Neuronal stem cell (in vitro differentiated cells): ENCODE data around the gene TMEM171.
A peak's percentile ranks its signal among the peaks of the same experiment; 100 is the strongest.

Source experiments
- DNase-seq: peaks from one replicate; pipeline ENCODE4 v3.0.0-alpha.2; 2013; ENCODE audit warnings: low spot score
- H2AFZ ChIP-seq: one replicate; pipeline ENCODE4 v1.6.1; 2013; ENCODE audit warnings: mild to moderate bottlenecking, low read length, inconsistent platforms
- H2AK5ac ChIP-seq: 2 replicates; pipeline ENCODE4 v1.6.1; 2013; ENCODE audit warnings: low read depth, mild to moderate bottlenecking, inconsistent platforms, low read length, moderate library complexity, mixed read lengths
- H2BK120ac ChIP-seq: 2 replicates; pipeline ENCODE4 v1.6.1; 2013; ENCODE audit warnings: low read depth, mild to moderate bottlenecking, inconsistent platforms, low read length, moderate library complexity, mixed read lengths
- H2BK12ac ChIP-seq: one replicate; pipeline ENCODE4 v1.6.1; 2013; ENCODE audit warnings: low read length, inconsistent platforms
- H2BK15ac ChIP-seq: 2 replicates; pipeline ENCODE4 v1.6.1; 2013; ENCODE audit warnings: mild to moderate bottlenecking, low read length, inconsistent platforms, mixed read lengths
- H2BK5ac ChIP-seq: one replicate; pipeline ENCODE4 v1.6.1; 2013; ENCODE audit warnings: inconsistent platforms, mild to moderate bottlenecking, low read length, moderate library complexity
- H3K14ac ChIP-seq: one replicate; pipeline ENCODE4 v1.6.1; 2013; ENCODE audit warnings: low read length, inconsistent platforms
- H3K18ac ChIP-seq: 2 replicates; pipeline ENCODE4 v1.6.1; 2013; ENCODE audit warnings: low read length, inconsistent platforms
- H3K23ac ChIP-seq: 2 replicates; pipeline ENCODE4 v1.6.1; 2013; ENCODE audit warnings: low read depth, mild to moderate bottlenecking, mixed read lengths, low read length, inconsistent platforms; ENCODE audit not compliant: poor library complexity
- H3K27ac ChIP-seq: replicated peaks from 3 replicates; pipeline ENCODE4 v1.5.1; 2013; ENCODE audit warnings: low read length, inconsistent platforms
- H3K27me3 ChIP-seq, 3 experiments: 2 replicates each; pipeline ENCODE4 v1.6.1; 2013; ENCODE audit warnings: low read length in 3 of 3, mild to moderate bottlenecking in 2 of 3, inconsistent platforms in 1 of 3, low read depth in 1 of 3, mixed read lengths in 1 of 3, moderate library complexity in 1 of 3; ENCODE audit not compliant: control insufficient read depth in 3 of 3, insufficient read depth in 3 of 3
- H3K36me3 ChIP-seq, 2 donors: replicated peaks in 1 of 2; 2 replicates each; pipeline ENCODE4 v1.6.1; 2013; ENCODE audit warnings: low read length in 2 of 2; ENCODE audit not compliant: control insufficient read depth in 2 of 2, insufficient read depth in 2 of 2
- H3K4ac ChIP-seq: 2 replicates; pipeline ENCODE4 v1.6.1; 2013; ENCODE audit warnings: inconsistent platforms, mild to moderate bottlenecking, low read length, moderate library complexity
- H3K4me1 ChIP-seq, 2 donors: 1 replicate in 1 of 2; 2 replicates in 1 of 2; pipeline ENCODE4 v1.6.1; 2013; ENCODE audit warnings: low read length in 2 of 2, low read depth in 1 of 2; ENCODE audit not compliant: control insufficient read depth in 2 of 2, insufficient read depth in 1 of 2
- H3K4me2 ChIP-seq: one replicate; pipeline ENCODE4 v1.6.1; 2013; ENCODE audit warnings: mild to moderate bottlenecking, low read length, inconsistent platforms; ENCODE audit not compliant: insufficient read depth, poor library complexity, severe bottlenecking
- H3K4me3 ChIP-seq, 2 donors: 2 replicates each; pipeline ENCODE4 v1.5.1; 2013; ENCODE audit warnings: low read length in 2 of 2, mild to moderate bottlenecking in 2 of 2, inconsistent platforms in 1 of 2, moderate library complexity in 1 of 2
- H3K79me1 ChIP-seq: one replicate; pipeline ENCODE4 v1.6.1; 2013; ENCODE audit warnings: low read depth, mild to moderate bottlenecking, inconsistent platforms, low read length, moderate library complexity
- H3K9ac ChIP-seq: one replicate; pipeline ENCODE4 v1.6.1; 2013; ENCODE audit warnings: mild to moderate bottlenecking, low read depth, low read length, inconsistent platforms; ENCODE audit not compliant: poor library complexity
- H3K9me3 ChIP-seq, 2 donors: replicated peaks in 1 of 2; 2 replicates each; pipeline versions ENCODE3 to v1.6.1; 2013; ENCODE audit warnings: low read length in 2 of 2, mild to moderate bottlenecking in 2 of 2, inconsistent platforms in 1 of 2, low read depth in 1 of 2, mixed read lengths in 1 of 2, moderate library complexity in 1 of 2; ENCODE audit not compliant: control insufficient read depth in 2 of 2, insufficient read depth in 1 of 2
- H4K8ac ChIP-seq: one replicate; pipeline ENCODE4 v1.6.1; 2013; ENCODE audit warnings: low read depth, mild to moderate bottlenecking, inconsistent platforms, low read length, moderate library complexity
- H4K91ac ChIP-seq: one replicate; pipeline ENCODE4 v1.6.1; 2013; ENCODE audit warnings: low read length, low read depth, mild to moderate bottlenecking, inconsistent platforms; ENCODE audit not compliant: poor library complexity
- WGBS, 2 donors: extraction: QIAGEN DNeasy Blood & Tissue Kit; methylation state at CpG; one replicate each; pipeline ENCODE4 v1.1.7; 2013; ENCODE audit warnings: missing lambda C conversion rate in 2 of 2, mixed read lengths in 1 of 2; ENCODE audit not compliant: insufficient read length in 2 of 2, insufficient replicate concordance in 1 of 2; ENCODE audit errors: extremely low coverage in 2 of 2; 5-methylcytosine and 5-hydroxymethylcytosine counted together

Gene TMEM171

GRCh38 chr5:73131711-73132425, 11.5 kb downstream of the TMEM171 start:
- Histone ChIP-seq H3K4me1 (peaks cover 0 to 7% of the 10 kb centered on the region in 2 donors), H3K4me3 (no peak overlapping the region), H2AK5ac (no peak overlapping the region), H2BK120ac (no peak overlapping the region), H4K91ac (no peak overlapping the region), H3K9me3 (no peaks in the 10 kb centered on the region), H3K18ac (no peak overlapping the region), H4K8ac (no peak overlapping the region), H3K14ac (no peak overlapping the region), H3K4me2 (no peak overlapping the region), H3K27me3 (peaks cover 0 to 16% (median 0%) of the 10 kb centered on the region in 3 experiments), H2BK15ac (no peak overlapping the region), H2BK5ac (no peak overlapping the region), H3K9ac (no peak overlapping the region), H3K4ac (no peak overlapping the region), H3K79me1 (no peaks in the 10 kb centered on the region), H3K36me3 (no peaks in the 10 kb centered on the region), H3K23ac (no peak overlapping the region), H2BK12ac (no peak overlapping the region), H3K27ac (no peak overlapping the region), H2AFZ (no peak overlapping the region)
- DNase-seq, result no peak
- no CpG with 5 or more reads among the region's 3 CpGs for WGBS, 2 donors

DNA sequence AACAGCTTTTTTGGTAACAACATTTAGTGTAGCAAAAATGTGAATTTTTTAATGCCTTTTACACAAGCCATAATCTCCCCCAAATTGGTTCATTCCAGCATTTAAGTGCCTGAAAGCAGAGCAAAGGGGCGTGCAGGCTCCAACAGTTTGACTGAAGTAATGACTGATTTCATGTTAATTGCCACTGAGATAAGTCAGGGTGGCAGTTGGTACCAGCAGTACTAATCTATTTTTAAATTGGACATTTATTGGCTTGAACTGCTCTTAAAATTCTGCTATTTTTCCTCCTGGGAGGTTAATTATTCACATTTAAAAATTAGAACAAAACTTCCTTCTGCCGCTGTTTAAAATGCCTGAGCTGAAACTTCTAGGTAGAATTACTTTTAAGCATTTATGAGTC, 12.4 kb downstream of the TMEM171 start:
- no peak overlapping the region for H2AK5ac ChIP-seq
- no peak overlapping the region for H4K91ac ChIP-seq
- H2BK5ac ChIP-seq, result no peak overlapping the region
- H3K27me3 ChIP-seq, result peaks cover 0 to 14% (median 0%) of the 10 kb centered on the region in 3 experiments
- WGBS, 2 donors, result no CpG with 5 or more reads among the region's 2 CpGs
- no peak for DNase-seq
- no peak overlapping the region for H3K27ac ChIP-seq
- no peak overlapping the region for H2BK15ac ChIP-seq
- H3K23ac ChIP-seq, result no peak overlapping the region
- H3K14ac ChIP-seq, result no peak overlapping the region
- no peak overlapping the region for H4K8ac ChIP-seq
- H2AFZ ChIP-seq, result no peak overlapping the region
- H3K9me3 ChIP-seq, result no peaks in the 10 kb centered on the region
- H2BK12ac ChIP-seq, result no peak overlapping the region
- H3K4me3 ChIP-seq, result no peak overlapping the region
- H2BK120ac ChIP-seq, result no peak overlapping the region
- H3K4me1 ChIP-seq, result peaks cover 0 to 7% of the 10 kb centered on the region in 2 donors
- no peaks in the 10 kb centered on the region for H3K79me1 ChIP-seq
- no peak overlapping the region for H3K18ac ChIP-seq
- H3K36me3 ChIP-seq, result no peaks in the 10 kb centered on the region
- H3K4ac ChIP-seq, result no peak overlapping the region
- H3K4me2 ChIP-seq, result no peak overlapping the region
- no peak overlapping the region for H3K9ac ChIP-seq

DNA sequence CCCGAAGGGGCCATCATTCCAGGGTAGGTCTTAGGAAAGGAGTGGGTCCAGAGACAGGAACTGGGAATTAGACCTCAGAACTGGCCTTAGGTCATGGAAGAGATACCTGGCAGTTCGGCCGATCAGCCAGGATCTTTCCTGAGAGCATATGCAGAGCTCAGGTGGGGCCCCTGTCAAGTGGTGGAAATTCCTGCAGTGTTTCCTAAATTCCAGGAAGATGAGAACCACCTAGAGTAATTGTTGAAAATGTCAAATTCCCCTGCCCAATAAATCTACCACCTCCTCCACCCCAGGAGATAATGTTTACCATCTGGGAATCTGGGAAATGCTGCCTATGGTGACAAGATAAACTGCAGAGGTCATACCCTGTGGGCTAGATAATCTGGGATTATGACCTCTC, 14.6 kb downstream of the TMEM171 start:
- H2BK5ac ChIP-seq, result no peak overlapping the region
- H3K4me3 ChIP-seq, result no peak overlapping the region
- no peak overlapping the region for H2AFZ ChIP-seq
- H4K91ac ChIP-seq, result no peak overlapping the region
- H4K8ac ChIP-seq, result no peak overlapping the region
- H3K9me3 ChIP-seq, result no peaks in the 10 kb centered on the region
- no peak overlapping the region for H3K23ac ChIP-seq
- H3K79me1 ChIP-seq, result no peaks in the 10 kb centered on the region
- no peak overlapping the region for H3K4ac ChIP-seq
- no peak overlapping the region for H3K27ac ChIP-seq
- H3K4me1 ChIP-seq, result peaks cover 0 to 7% of the 10 kb centered on the region in 2 donors
- H3K14ac ChIP-seq, result no peak overlapping the region
- H2BK15ac ChIP-seq, result no peak overlapping the region
- H2AK5ac ChIP-seq, result no peak overlapping the region
- H3K36me3 ChIP-seq, result no peaks in the 10 kb centered on the region
- no peak overlapping the region for H2BK12ac ChIP-seq
- H3K9ac ChIP-seq, result no peak overlapping the region
- no peak for DNase-seq
- H3K18ac ChIP-seq, result no peak overlapping the region
- peaks cover 0 to 5% (median 0%) of the 10 kb centered on the region in 3 experiments for H3K27me3 ChIP-seq
- WGBS, 2 donors, result no CpG with 5 or more reads among the region's 3 CpGs
- H2BK120ac ChIP-seq, result no peak overlapping the region
- no peak overlapping the region for H3K4me2 ChIP-seq

DNA sequence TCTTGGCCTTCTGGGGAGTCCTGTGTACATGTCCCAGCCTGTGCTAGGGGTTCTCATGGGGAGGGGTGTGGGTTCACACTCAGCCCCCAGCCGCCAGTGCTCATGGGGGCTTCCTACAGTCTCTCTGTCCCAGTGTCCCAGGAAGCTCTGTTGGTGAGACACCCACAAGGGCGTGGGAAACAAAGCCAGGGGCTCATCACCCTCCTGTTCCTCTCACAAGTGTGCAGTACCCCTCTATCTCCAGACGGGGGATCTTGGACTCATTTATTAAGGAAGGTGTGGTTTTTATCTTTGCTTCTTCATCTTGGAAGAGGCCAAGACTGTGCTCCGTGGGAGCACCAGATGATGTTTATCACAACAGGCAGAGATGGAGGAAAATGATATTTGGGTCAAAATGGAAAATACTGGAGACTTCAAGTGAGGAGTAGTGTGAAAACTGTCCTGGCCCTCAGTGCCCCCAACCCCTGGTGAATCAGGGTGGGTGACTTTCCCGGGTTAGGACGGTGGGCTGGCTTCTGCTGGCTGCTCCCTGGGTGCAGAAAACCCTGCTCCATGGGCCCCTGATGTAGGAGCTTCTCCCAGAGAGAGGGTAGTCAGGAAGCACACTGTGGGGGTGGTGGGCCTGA, 15.2 kb downstream of the TMEM171 start:
- DNase-seq, result no peak
- H3K27ac ChIP-seq, result no peak overlapping the region
- WGBS, 2 donors, result no CpG with 5 or more reads among the region's 6 CpGs

More for the DNA sequence above, 15.2 kb downstream of the TMEM171 start:
- Histone ChIP-seq H3K36me3 (no peaks in the 10 kb centered on the region), H3K27me3 (peaks cover 0 to 6% (median 0%) of the 10 kb centered on the region in 3 experiments), H3K4me1 (peaks cover 0 to 7% of the 10 kb centered on the region in 2 donors), H2BK5ac (no peak overlapping the region), H4K91ac (no peak overlapping the region), H3K18ac (peak overlapping the region; percentile 11), H3K4me2 (no peak overlapping the region), H2AFZ (no peak overlapping the region), H2BK15ac (no peak overlapping the region), H2BK12ac (no peak overlapping the region), H3K23ac (no peak overlapping the region), H3K14ac (no peak overlapping the region), H3K79me1 (no peaks in the 10 kb centered on the region), H3K9me3 (no peaks in the 10 kb centered on the region), H2AK5ac (no peak overlapping the region), H3K4ac (no peak overlapping the region), H2BK120ac (no peak overlapping the region), H3K4me3 (no peak overlapping the region), H3K9ac (no peak overlapping the region), H4K8ac (no peak overlapping the region)
